Tibial nerve (tissue), 3 donors: Measurements from ENCODE around the gene DNAAF2.

Experiments
- POLR2A ChIP-seq, 2 donors: fragments of 450-650 bp; IDR thresholded peaks; one replicate each; pipeline ENCODE4 v1.6.1; 2017; ENCODE audit warnings: antibody characterized with exemption in 2 of 2, mild to moderate bottlenecking in 2 of 2, moderate library complexity in 2 of 2
- TF ChIP-seq, protein P1 (sequence below), 5 experiments: fragments of 200-600 bp in 3 of 5; fragments of 450-650 bp in 2 of 5; sonication (generic) in 3 of 5; IDR thresholded peaks; one replicate each; pipeline ENCODE4 v1.5.1; 2016 to 2019; ENCODE audit warnings: antibody characterized with exemption in 5 of 5, mild to moderate bottlenecking in 3 of 5, moderate library complexity in 2 of 5

DNA sequence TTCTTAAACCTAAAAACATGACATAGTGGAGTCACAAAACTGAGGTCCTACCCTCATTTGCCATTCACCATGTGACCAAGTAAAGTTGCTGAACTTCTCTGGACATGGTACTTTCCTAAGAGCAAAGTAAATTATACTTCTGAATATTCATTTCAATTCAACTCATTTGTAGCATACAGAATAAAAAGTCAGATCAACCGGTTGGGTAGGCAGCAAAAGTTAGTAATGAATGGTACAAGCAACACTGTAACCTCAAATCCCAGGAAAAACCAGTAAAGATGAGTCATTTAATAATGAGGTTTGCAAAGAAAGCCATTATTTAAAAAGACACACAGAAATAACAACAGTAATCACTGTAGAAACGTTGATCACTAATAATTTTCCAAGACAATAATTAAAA is 44.2 kb upstream of the DNAAF2 start:
- TF ChIP-seq, protein P1, sequence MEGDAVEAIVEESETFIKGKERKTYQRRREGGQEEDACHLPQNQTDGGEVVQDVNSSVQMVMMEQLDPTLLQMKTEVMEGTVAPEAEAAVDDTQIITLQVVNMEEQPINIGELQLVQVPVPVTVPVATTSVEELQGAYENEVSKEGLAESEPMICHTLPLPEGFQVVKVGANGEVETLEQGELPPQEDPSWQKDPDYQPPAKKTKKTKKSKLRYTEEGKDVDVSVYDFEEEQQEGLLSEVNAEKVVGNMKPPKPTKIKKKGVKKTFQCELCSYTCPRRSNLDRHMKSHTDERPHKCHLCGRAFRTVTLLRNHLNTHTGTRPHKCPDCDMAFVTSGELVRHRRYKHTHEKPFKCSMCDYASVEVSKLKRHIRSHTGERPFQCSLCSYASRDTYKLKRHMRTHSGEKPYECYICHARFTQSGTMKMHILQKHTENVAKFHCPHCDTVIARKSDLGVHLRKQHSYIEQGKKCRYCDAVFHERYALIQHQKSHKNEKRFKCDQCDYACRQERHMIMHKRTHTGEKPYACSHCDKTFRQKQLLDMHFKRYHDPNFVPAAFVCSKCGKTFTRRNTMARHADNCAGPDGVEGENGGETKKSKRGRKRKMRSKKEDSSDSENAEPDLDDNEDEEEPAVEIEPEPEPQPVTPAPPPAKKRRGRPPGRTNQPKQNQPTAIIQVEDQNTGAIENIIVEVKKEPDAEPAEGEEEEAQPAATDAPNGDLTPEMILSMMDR (IDR thresholded peaks at IDR 0.05), result no peak
- TF ChIP-seq POLR2A (IDR thresholded peaks at IDR 0.05), result no peak
